ENCODE measurements around the gene KMT2E. TPM values are rescaled to one million over a fixed set of nuclear protein-coding genes. Genes with fewer than 3 reads are reported as not detected.

KMT2E gene
- total and polyA plus RNA-seq, 4 donors = 20.3 to 277 (median 62.8) TPM

- H3K4me3 ChIP-seq = no peak overlapping the region
- H3K4me1 ChIP-seq (ENCODE audit: control insufficient read depth in 5 of 5, insufficient read depth in 5 of 5, low read length in 5 of 5) = peaks cover 0 to 1% (median 0%) of the 10 kb centered on the region in 5 donors
- 86 to 89% methylated on average over 4 of the region's 4 CpGs for WGBS, 2 donors
- TF ChIP-seq CTCF (IDR thresholded peaks at IDR 0.05; ENCODE audit: control extremely low read depth, extremely low read depth) = no peak
- H3K9me3 ChIP-seq (ENCODE audit: control insufficient read depth in 4 of 4, insufficient read depth in 3 of 4, low read length in 3 of 4) = no peaks in the 10 kb centered on the region
- DNase-seq (no peak), ATAC-seq (ENCODE audit: insufficient read depth, low FRiP score) (no peak)
- H3K27ac ChIP-seq (ENCODE audit: low read depth in 1 of 2, low read length in 1 of 2) = no peak overlapping the region
- H3K36me3 ChIP-seq (ENCODE audit: control insufficient read depth in 4 of 4, insufficient read depth in 4 of 4, low read length in 4 of 4) = peaks cover 18 to 48% (median 35%) of the 10 kb centered on the region in 4 donors
- no peak overlapping the region for H3K9ac ChIP-seq (ENCODE audit: insufficient read depth in 1 of 2, low read length in 2 of 2)
- no peaks in the 10 kb centered on the region for H3K27me3 ChIP-seq (ENCODE audit: control insufficient read depth in 3 of 3, insufficient read depth in 3 of 3, low read length in 2 of 3)
These were observed 88.8 kb downstream of the KMT2E start for GRCh38 chr7:105102557-105103352.

DNA sequence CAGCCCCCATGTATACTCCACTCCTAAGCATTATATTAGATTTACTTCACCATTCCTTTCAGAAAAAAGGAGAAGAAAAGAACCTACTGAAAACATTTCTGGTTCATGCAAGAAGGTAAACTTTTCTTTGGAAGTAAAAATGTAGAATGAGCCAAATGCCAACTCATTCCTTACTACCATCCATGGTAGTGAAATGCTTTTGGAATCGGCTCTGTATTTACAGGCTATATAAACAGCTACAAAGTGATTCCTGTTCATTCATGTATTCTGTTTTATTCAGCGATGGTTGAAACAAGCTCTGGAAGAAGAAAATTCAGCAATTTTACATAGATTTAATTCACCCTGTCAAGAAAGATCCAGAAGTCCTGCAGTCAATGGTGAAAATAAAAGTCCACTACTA, 91.6 kb downstream of the KMT2E start:
- H3K36me3 ChIP-seq (ENCODE audit: control insufficient read depth in 4 of 4, insufficient read depth in 4 of 4, low read length in 4 of 4) = peaks cover 26 to 57% (median 46%) of the 10 kb centered on the region in 4 donors
- ATAC-seq (ENCODE audit: insufficient read depth, low FRiP score) (no peak), DNase-seq (no peak)
- no peak overlapping the region for H3K9ac ChIP-seq (ENCODE audit: insufficient read depth in 1 of 2, low read length in 2 of 2)
- H3K27me3 ChIP-seq (ENCODE audit: control insufficient read depth in 3 of 3, insufficient read depth in 3 of 3, low read length in 2 of 3) = no peaks in the 10 kb centered on the region
- H3K9me3 ChIP-seq (ENCODE audit: control insufficient read depth in 4 of 4, insufficient read depth in 3 of 4, low read length in 3 of 4) = no peaks in the 10 kb centered on the region
- H3K27ac ChIP-seq (ENCODE audit: low read depth in 1 of 2, low read length in 1 of 2) = no peak overlapping the region
- H3K4me1 ChIP-seq (ENCODE audit: control insufficient read depth in 5 of 5, insufficient read depth in 5 of 5, low read length in 5 of 5) = peaks cover 0 to 3% (median 0%) of the 10 kb centered on the region in 5 donors
- no peak for TF ChIP-seq CTCF (IDR thresholded peaks at IDR 0.05; ENCODE audit: control extremely low read depth, extremely low read depth)
- 72 to 95% methylated on average over 2 of the region's 2 CpGs for WGBS, 2 donors
- no peak overlapping the region for H3K4me3 ChIP-seq

DNA sequence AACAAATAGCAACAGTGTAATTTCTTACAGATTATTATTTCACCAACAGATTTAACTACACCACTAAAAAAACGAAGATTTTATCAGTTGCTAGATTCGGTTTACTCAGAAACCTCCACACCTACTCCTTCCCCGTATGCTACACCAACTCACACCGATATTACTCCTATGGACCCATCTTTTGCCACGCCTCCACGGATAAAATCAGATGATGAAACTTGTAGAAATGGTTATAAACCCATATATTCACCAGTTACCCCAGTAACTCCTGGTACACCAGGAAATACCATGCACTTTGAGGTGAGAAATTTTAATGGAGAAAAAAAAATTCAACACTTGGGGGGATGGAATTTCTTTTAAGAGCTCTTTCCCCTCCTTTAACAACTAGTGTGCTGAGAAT, 92.5 kb downstream of the KMT2E start:
- no peak for DNase-seq
- ATAC-seq (ENCODE audit: insufficient read depth, low FRiP score) = no peak
- WGBS, 2 donors = 91 to 92% methylated on average over 6 of the region's 6 CpGs

More for the DNA sequence above, 92.5 kb downstream of the KMT2E start:
- Histone ChIP-seq H3K9me3 (ENCODE audit: control insufficient read depth in 4 of 4, insufficient read depth in 3 of 4, low read length in 3 of 4) (no peaks in the 10 kb centered on the region), H3K9ac (ENCODE audit: insufficient read depth in 1 of 2, low read length in 2 of 2) (no peak overlapping the region), H3K4me1 (ENCODE audit: control insufficient read depth in 5 of 5, insufficient read depth in 5 of 5, low read length in 5 of 5) (peaks cover 0 to 3% (median 0%) of the 10 kb centered on the region in 5 donors), H3K36me3 (ENCODE audit: control insufficient read depth in 4 of 4, insufficient read depth in 4 of 4, low read length in 4 of 4) (peaks cover 26 to 62% (median 50%) of the 10 kb centered on the region in 4 donors), H3K27me3 (ENCODE audit: control insufficient read depth in 3 of 3, insufficient read depth in 3 of 3, low read length in 2 of 3) (no peaks in the 10 kb centered on the region), H3K27ac (ENCODE audit: low read depth in 1 of 2, low read length in 1 of 2) (no peak overlapping the region), H3K4me3 (no peak overlapping the region)
- TF ChIP-seq CTCF (IDR thresholded peaks at IDR 0.05; ENCODE audit: control extremely low read depth, extremely low read depth) = no peak

Data from lung (tissue), 12 donors.